ENCODE data around the gene CYTH3. TPM values are rescaled to one million over a fixed set of nuclear protein-coding genes. Genes with fewer than 3 reads are reported as not detected.

The CYTH3 gene
- 28.8 and 37.2 TPM in 2 replicates for total RNA-seq

DNA sequence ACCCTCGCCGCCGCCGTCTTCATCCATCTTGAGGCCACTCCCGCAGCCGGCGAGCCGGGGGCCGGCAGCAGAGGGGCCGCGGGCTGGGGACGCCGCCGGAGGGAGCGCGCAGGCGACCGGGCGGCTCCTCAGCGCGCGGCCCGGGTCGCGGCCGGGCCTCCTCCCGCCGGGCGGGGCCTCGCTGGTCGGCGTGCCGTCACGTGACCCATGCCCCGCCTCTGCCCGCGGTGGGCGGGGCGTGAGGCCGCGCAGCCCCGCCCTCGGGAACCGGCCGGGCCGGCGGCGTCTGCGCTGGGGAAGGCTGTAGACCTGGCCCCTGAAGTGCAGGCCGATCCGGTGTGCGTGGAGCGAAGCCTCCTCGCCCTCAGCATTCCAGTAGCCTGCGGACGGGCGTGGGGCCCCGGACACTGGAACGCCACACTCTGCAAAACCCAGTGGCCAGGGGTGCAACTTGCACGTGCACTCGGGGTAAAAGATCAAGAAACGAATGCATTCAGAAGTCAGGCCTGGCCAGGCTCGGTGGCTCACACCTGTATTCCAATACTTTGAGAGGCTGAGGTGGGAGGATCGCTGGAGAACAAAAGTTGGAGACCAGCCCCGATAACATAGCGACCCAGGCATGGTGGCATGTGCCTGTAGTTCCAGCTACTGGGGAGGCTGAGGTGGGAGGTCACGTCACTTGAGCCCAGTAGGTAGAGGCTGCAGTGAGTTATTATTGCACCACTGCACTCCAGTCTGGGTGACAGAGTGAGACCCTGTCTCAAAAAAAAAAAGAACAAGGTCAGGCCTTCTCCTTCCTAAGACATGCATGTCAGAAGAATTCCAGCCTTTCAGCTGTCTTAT, at the start of gene CYTH3:
Gene CYTH3, minus strand, starts transcription at position 144 of the 843 bp plus-strand sequence. Its CDS starts 117 bp downstream, at position 27.

Other genes starting within 250 kb of the CYTH3 start
- gene ANKRD61, start 241.2 kb downstream of the CYTH3 start, total RNA-seq, result 0.12 and 0.26 TPM in 2 replicates
- gene EIF2AK1, start 213.4 kb downstream of the CYTH3 start, total RNA-seq, result 40.0 and 74.5 TPM in 2 replicates
- gene USP42, start 167.7 kb downstream of the CYTH3 start, total RNA-seq, result 2.4 and 2.6 TPM in 2 replicates
- 14.0 and 17.1 TPM in 2 replicates for gene FAM220A, start 76.3 kb upstream of the CYTH3 start, total RNA-seq
- gene RAC1, start 101.9 kb upstream of the CYTH3 start, total RNA-seq, result 76.4 and 105 TPM in 2 replicates
- 12.7 and 17.2 TPM in 2 replicates for gene DAGLB, start 175.3 kb upstream of the CYTH3 start, total RNA-seq
- 204 and 206 TPM in 2 replicates for gene KDELR2, start 211.5 kb upstream of the CYTH3 start, total RNA-seq